GM04504 (cell line): Measurements from ENCODE around the gene JPH4.

Source experiments
- DNase-seq: peaks from one replicate; pipeline ENCODE4 v3.0.0-alpha.2; 2012; ENCODE audit warnings: low read depth

Gene JPH4

DNA sequence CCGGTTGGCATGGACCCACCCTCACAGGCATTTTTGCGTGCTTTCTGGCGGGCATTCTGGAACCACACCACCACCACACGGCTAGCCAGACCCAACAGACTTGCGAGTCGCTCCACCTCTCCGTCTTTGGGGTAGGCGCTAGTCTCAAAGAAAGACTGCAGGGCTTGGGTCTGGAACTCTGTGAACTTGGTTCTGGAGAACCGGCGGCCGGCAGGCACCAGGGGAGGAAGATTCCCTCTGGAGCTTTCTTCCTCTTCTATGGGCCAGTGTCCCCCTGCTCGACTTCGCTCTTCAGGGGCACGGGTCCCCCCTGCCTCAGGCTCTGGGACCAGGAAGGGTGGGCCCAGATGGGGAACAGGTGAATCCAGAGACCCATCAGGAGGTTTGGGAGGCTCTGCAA, 53.6 kb downstream of the JPH4 start:
- no peak for DNase-seq

DNA sequence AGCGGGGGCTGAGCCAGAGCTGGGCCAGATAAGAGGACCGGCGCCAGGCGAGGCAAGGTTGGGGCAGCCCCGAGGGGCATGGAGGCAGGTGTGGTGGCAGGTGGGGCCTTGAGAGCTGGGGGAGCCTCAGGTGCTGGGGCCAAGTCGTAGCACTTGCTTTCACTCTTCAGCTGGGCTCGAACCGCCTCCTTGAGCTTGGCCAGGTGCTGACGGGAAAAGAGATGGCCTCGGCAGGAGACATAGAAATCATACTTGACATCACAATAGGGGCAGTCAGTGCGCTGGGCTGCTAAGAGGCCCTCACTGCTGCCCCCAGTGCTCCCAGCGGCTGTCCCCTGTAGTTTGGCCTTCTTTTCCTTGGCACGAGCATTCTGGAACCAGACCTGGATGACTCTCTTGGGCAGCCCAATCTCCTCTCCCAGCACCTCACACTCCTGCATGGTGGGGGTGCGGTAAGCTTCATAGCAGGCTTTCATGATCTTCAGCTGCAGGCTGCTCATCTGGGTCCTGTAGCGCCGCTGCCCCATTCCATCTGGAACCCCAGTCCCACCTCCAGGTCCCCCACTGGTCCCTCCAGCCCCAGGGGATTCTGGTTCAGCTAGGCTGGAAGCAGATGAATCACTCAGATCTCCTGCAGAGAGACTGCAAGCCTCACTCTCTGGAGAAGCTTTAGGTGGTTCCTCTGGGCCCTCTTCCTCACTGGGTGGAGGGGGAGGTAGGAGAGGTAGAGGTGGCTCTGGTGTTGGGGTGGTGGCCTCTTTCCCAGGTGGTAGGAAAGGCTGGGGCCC, 55.2 kb downstream of the JPH4 start:
- no peak for DNase-seq

- no peak for DNase-seq
Observed at GRCh38 chr14:23522643-23523198, 55.9 kb downstream of the JPH4 start.

DNA sequence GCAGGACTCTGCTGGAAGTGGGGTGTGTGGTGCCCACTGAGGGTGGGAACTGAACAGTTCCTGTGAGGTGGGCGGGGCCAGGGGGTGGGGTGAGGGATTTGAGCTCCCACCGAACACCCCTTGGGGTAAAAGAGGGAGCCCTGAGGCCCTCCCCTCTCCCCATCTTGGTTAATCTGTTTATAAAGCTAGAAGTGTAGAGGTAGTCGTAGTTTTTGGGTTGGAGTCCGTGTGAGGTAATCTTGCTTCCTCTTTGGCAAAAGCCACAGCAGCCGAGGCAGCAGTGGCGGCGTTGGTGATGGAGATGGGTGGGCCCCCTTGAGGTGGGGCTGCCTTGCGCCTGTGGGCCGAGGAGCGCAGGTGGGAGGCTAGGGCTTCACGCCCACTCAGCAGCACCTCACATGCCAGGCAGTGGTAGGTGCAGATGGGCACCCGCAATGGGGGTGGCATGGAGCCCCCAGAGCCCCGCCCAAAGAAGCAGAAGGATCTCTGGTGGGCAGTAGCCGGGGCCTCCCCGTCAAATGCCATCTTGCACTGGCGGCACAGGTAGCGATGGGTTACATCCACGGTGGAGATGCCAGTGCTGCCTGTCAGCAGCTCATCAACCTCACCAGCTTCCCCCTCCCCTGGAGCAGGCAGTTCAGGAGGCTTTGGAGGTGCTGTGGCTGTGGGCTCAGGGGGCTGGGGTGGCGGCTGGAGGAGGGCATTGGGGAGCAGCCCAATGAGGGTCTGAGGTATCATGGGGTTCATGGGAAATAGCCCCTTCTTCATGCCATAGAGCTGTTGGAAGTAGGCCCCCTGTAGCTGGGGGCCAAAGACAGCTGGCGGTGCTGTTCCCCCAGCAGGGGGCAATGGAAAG, 56.6 kb downstream of the JPH4 start:
- no peak for DNase-seq

GRCh38 chr14:23520899-23521533, 57.6 kb downstream of the JPH4 start:
- no peak for DNase-seq

- DNase-seq: no peak
Observed at GRCh38 chr14:23518709-23519108, 59.9 kb downstream of the JPH4 start.
